ENCODE results near the gene FUT4.

DNA sequence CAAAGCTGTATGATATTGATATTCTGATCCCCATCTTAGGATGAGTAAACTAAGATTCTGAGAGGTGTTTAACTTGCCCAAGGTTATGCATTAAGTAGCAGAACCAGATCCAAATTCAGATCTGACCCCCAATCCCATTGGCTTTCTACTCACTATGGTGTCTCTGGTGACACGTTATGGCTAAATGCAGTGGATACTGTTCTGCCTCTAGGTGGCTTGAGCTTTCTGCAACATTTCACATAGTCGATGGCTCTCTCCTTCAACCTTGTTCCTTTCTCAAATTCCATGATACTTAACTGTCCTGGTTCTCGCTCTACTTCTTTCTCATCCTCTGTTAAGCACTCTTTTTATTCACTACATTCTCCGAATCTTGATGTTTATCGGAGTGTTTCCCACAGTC lies 22.0 kb upstream of the FUT4 start:
- TF ChIP-seq GATA3 (IDR thresholded peaks at IDR 0.05; ENCODE audit: low read depth, low read length) (no peak), GATA2 (IDR thresholded peaks at IDR 0.05; ENCODE audit: low read depth, low read length) (no peak)

All from SH-SY5Y (cell line).